ENCODE results near the gene RSF1.

The RSF1 gene

DNA sequence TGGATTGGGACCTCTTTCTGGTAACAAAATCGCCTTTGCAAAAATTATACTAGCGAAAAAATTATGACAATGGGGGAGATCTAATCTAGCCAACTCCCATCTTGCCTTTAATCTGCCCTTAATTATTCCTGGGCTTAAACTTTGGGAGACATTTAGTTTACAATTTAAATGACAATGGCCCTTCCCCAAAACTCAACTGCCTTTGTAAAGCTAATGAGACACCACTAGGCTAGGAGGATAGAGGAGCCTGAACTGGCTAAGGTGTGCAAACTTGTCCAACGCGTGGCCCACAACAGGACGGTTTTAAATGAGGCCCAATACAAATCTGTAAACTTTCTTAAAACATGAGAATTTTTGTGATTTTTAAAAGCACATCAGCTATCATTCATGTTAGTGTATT, 67.3 kb downstream of the RSF1 start:
- Histone ChIP-seq H3K36me3 (ENCODE audit: control insufficient read depth in 2 of 2, insufficient read depth in 2 of 2, low read length in 2 of 2) (no peaks in the 10 kb centered on the region), H3K4me3 (ENCODE audit: low read length in 2 of 2) (no peak overlapping the region), H3K27ac (ENCODE audit: low read depth in 2 of 2, low read length in 2 of 2) (no peak overlapping the region), H3K27me3 (ENCODE audit: control insufficient read depth in 2 of 2, insufficient read depth in 2 of 2, low read length in 2 of 2) (no peaks in the 10 kb centered on the region), H3K9ac (ENCODE audit: low read depth in 1 of 2, low read length in 2 of 2) (no peak overlapping the region), H3K4me1 (ENCODE audit: control insufficient read depth in 2 of 2, insufficient read depth in 2 of 2, low read length in 2 of 2) (no peaks in the 10 kb centered on the region), H3K9me3 (ENCODE audit: control insufficient read depth in 2 of 2, low read length in 2 of 2) (no peaks in the 10 kb centered on the region)

DNA sequence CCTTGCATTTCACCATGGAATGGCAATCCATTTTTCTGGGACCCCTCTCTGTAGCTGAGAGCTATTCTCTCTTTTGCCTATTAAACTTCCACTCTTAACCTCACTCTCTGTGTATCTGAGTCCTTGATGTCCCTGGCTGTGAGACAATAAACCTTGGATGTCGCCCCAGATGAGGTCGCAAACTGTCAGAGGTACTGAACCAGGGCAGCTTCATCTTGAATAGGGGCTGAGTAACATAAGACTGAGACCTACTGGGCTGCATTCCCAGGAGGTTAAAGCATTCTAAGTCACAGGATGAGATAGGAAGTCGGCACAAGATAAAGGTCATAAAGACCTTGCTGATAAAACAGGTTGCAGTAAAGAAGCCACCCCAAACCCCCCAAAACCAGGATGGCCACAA, 68.0 kb downstream of the RSF1 start:
- Histone ChIP-seq H3K27me3 (ENCODE audit: control insufficient read depth in 2 of 2, insufficient read depth in 2 of 2, low read length in 2 of 2) (no peaks in the 10 kb centered on the region), H3K9me3 (ENCODE audit: control insufficient read depth in 2 of 2, low read length in 2 of 2) (no peaks in the 10 kb centered on the region), H3K36me3 (ENCODE audit: control insufficient read depth in 2 of 2, insufficient read depth in 2 of 2, low read length in 2 of 2) (no peaks in the 10 kb centered on the region), H3K4me3 (ENCODE audit: low read length in 2 of 2) (no peak overlapping the region), H3K9ac (ENCODE audit: low read depth in 1 of 2, low read length in 2 of 2) (no peak overlapping the region), H3K27ac (ENCODE audit: low read depth in 2 of 2, low read length in 2 of 2) (no peak overlapping the region), H3K4me1 (ENCODE audit: control insufficient read depth in 2 of 2, insufficient read depth in 2 of 2, low read length in 2 of 2) (no peaks in the 10 kb centered on the region)

GRCh38 chr11:77750394-77751156, 69.9 kb downstream of the RSF1 start:
- Histone ChIP-seq H3K4me3 (ENCODE audit: low read length in 2 of 2) (no peak overlapping the region), H3K27ac (ENCODE audit: low read depth in 2 of 2, low read length in 2 of 2) (no peak overlapping the region), H3K9ac (ENCODE audit: low read depth in 1 of 2, low read length in 2 of 2) (no peak overlapping the region), H3K27me3 (ENCODE audit: control insufficient read depth in 2 of 2, insufficient read depth in 2 of 2, low read length in 2 of 2) (no peaks in the 10 kb centered on the region), H3K4me1 (ENCODE audit: control insufficient read depth in 2 of 2, insufficient read depth in 2 of 2, low read length in 2 of 2) (no peaks in the 10 kb centered on the region), H3K36me3 (ENCODE audit: control insufficient read depth in 2 of 2, insufficient read depth in 2 of 2, low read length in 2 of 2) (no peaks in the 10 kb centered on the region), H3K9me3 (ENCODE audit: control insufficient read depth in 2 of 2, low read length in 2 of 2) (no peaks in the 10 kb centered on the region)

DNA sequence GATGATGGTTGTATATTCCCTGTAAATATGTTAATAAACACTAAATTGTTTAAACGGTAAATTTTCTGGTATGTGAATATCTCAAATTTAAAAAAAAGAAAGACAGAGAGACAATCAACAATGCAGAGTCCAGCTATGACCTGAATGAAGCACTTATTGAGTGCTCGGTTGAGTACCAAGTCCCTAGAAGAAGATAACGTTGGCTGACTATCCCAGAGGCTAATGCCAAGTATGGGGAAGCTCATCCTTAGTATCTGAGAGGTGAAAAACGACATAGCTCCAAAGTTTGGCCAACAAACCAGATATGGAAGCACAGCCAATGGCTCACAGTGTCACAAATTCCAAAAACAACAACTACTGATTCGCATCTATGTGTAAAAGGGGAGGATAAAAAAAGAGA, 71.3 kb downstream of the RSF1 start:
- no peaks in the 10 kb centered on the region for H3K9me3 ChIP-seq (ENCODE audit: control insufficient read depth in 2 of 2, low read length in 2 of 2)
- H3K27me3 ChIP-seq (ENCODE audit: control insufficient read depth in 2 of 2, insufficient read depth in 2 of 2, low read length in 2 of 2), result no peaks in the 10 kb centered on the region
- no peak overlapping the region for H3K27ac ChIP-seq (ENCODE audit: low read depth in 2 of 2, low read length in 2 of 2)
- no peak overlapping the region for H3K9ac ChIP-seq (ENCODE audit: low read depth in 1 of 2, low read length in 2 of 2)
- H3K4me1 ChIP-seq (ENCODE audit: control insufficient read depth in 2 of 2, insufficient read depth in 2 of 2, low read length in 2 of 2), result no peaks in the 10 kb centered on the region
- H3K36me3 ChIP-seq (ENCODE audit: control insufficient read depth in 2 of 2, insufficient read depth in 2 of 2, low read length in 2 of 2), result no peaks in the 10 kb centered on the region
- no peak overlapping the region for H3K4me3 ChIP-seq (ENCODE audit: low read length in 2 of 2)

DNA sequence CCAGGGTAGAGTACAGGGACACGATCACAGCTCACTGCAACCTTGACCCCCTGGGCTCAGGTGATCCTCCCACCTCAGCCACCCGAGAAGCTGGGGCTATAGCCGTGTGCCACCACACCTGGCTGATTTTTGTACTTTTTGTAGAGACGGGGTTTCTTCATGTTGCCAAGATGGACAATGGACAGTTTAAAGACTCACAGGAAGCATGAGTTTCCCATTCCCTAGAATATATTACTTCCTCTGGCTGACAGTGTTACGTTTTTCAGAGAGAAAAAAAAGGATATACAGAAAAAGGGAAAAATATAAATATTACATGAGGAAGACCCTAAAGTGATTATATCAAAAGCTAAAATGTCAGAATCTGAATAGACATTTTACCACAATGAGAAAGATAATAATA, 72.3 kb downstream of the RSF1 start:
- Histone ChIP-seq H3K27ac (ENCODE audit: low read depth in 2 of 2, low read length in 2 of 2) (no peak overlapping the region), H3K36me3 (ENCODE audit: control insufficient read depth in 2 of 2, insufficient read depth in 2 of 2, low read length in 2 of 2) (no peaks in the 10 kb centered on the region), H3K27me3 (ENCODE audit: control insufficient read depth in 2 of 2, insufficient read depth in 2 of 2, low read length in 2 of 2) (no peaks in the 10 kb centered on the region), H3K9ac (ENCODE audit: low read depth in 1 of 2, low read length in 2 of 2) (no peak overlapping the region), H3K9me3 (ENCODE audit: control insufficient read depth in 2 of 2, low read length in 2 of 2) (no peaks in the 10 kb centered on the region), H3K4me3 (ENCODE audit: low read length in 2 of 2) (no peak overlapping the region), H3K4me1 (ENCODE audit: control insufficient read depth in 2 of 2, insufficient read depth in 2 of 2, low read length in 2 of 2) (no peaks in the 10 kb centered on the region)

DNA sequence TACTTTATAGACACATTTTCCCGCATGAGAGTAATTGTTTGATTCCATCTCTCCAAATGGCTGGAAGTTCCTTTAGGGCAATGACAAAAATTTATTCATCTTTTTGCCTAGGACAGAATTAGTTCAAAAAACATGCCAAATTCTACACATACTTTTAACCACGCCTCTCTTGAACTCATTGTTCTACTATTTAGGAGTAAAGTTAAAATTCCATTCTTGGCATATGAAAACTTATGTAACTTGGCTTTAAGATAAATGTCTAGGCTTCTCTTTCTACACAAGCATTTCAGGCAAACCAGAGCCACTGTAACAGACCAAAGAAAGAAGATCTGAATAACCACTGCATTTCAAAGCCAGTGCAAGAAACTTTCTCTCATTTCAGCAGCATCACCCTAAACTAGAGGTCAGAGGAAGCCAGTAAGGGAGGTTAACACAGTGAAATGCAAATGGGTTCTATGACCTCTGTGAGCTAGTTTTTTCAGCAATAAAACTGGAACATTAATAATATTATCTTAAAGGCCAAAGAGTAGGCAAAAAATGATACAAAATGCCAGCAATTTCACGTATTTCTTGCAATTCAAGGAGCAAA, 73.0 kb downstream of the RSF1 start:
- Histone ChIP-seq H3K4me1 (ENCODE audit: control insufficient read depth in 2 of 2, insufficient read depth in 2 of 2, low read length in 2 of 2) (no peaks in the 10 kb centered on the region), H3K27me3 (ENCODE audit: control insufficient read depth in 2 of 2, insufficient read depth in 2 of 2, low read length in 2 of 2) (no peaks in the 10 kb centered on the region), H3K4me3 (ENCODE audit: low read length in 2 of 2) (no peak overlapping the region), H3K9ac (ENCODE audit: low read depth in 1 of 2, low read length in 2 of 2) (no peak overlapping the region), H3K27ac (ENCODE audit: low read depth in 2 of 2, low read length in 2 of 2) (no peak overlapping the region), H3K36me3 (ENCODE audit: control insufficient read depth in 2 of 2, insufficient read depth in 2 of 2, low read length in 2 of 2) (no peaks in the 10 kb centered on the region), H3K9me3 (ENCODE audit: control insufficient read depth in 2 of 2, low read length in 2 of 2) (no peaks in the 10 kb centered on the region)

DNA sequence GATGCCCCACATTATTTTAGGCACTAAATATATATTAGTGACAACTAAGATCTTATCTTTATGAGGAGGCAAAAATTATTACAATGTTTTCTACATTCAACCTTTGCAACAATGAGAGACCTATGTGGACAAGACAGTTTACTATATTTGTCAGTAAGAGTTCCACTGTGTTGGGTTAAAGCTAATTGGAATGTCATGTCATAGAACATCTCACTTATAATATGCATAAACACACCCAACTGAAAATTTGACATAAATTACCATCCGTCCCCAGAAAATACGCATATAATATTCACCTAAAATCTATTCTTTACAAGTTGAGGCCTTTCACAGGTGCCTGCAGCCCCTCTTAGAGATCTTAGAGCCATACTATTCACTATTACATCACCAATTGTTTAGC, 84.0 kb downstream of the RSF1 start:
- no peaks in the 10 kb centered on the region for H3K27me3 ChIP-seq (ENCODE audit: control insufficient read depth in 2 of 2, insufficient read depth in 2 of 2, low read length in 2 of 2)
- no peaks in the 10 kb centered on the region for H3K4me1 ChIP-seq (ENCODE audit: control insufficient read depth in 2 of 2, insufficient read depth in 2 of 2, low read length in 2 of 2)
- no peaks in the 10 kb centered on the region for H3K9me3 ChIP-seq (ENCODE audit: control insufficient read depth in 2 of 2, low read length in 2 of 2)
- H3K4me3 ChIP-seq (ENCODE audit: low read length in 2 of 2), result no peak overlapping the region
- H3K27ac ChIP-seq (ENCODE audit: low read depth in 2 of 2, low read length in 2 of 2), result no peak overlapping the region
- peaks cover 10 to 17% of the 10 kb centered on the region in 2 donors for H3K36me3 ChIP-seq (ENCODE audit: control insufficient read depth in 2 of 2, insufficient read depth in 2 of 2, low read length in 2 of 2)
- no peak overlapping the region for H3K9ac ChIP-seq (ENCODE audit: low read depth in 1 of 2, low read length in 2 of 2)

DNA sequence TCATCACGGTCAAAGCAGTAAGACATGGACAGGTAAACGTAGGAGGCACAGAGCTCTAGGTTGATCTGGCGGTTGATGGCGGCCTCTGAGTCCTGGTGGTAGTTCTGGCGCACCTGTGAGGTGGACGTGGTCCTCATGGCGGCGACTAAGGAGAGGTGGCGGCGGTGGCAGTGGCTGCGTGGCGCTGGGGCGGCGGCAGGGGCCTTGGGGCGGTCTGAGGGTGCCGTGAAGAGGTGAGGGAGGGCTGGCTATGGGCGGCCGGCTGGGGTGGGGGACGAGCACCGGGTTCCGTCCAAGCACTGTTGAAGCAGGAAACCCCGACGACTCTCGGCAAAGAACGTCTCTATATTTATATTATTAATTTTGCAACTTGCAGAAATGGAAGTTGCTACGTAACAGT, 85.6 kb downstream of the RSF1 start:
- no peak overlapping the region for H3K27ac ChIP-seq (ENCODE audit: low read depth in 2 of 2, low read length in 2 of 2)
- peaks cover 0 to 3% of the 10 kb centered on the region in 2 donors for H3K9me3 ChIP-seq (ENCODE audit: control insufficient read depth in 2 of 2, low read length in 2 of 2)
- H3K27me3 ChIP-seq (ENCODE audit: control insufficient read depth in 2 of 2, insufficient read depth in 2 of 2, low read length in 2 of 2), result no peaks in the 10 kb centered on the region
- no peak overlapping the region for H3K4me3 ChIP-seq (ENCODE audit: low read length in 2 of 2)
- H3K9ac ChIP-seq (ENCODE audit: low read depth in 1 of 2, low read length in 2 of 2), result no peak overlapping the region
- H3K4me1 ChIP-seq (ENCODE audit: control insufficient read depth in 2 of 2, insufficient read depth in 2 of 2, low read length in 2 of 2), result no peaks in the 10 kb centered on the region
- peaks cover 10 to 21% of the 10 kb centered on the region in 2 donors for H3K36me3 ChIP-seq (ENCODE audit: control insufficient read depth in 2 of 2, insufficient read depth in 2 of 2, low read length in 2 of 2)

DNA sequence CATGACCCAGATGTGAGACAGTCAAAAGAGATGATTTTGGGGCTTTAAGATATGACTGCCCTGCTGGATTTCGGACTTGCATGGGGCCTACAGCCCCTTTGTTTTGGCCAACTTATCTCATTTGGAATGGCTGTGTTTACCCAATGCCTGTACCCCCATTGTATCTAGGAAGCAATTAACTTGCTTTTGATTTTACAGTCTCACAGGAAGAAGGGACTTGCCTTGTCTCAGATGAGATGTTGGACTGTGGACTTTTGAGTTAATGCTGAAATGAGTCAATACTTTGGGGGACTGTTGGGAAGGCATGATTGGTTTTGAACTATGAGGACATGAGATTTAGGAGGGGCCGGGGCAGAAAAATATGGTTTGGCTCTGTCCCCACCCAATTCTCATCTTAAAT, 88.4 kb downstream of the RSF1 start:
- Histone ChIP-seq H3K27ac (ENCODE audit: low read depth in 2 of 2, low read length in 2 of 2) (no peak overlapping the region), H3K27me3 (ENCODE audit: control insufficient read depth in 2 of 2, insufficient read depth in 2 of 2, low read length in 2 of 2) (no peaks in the 10 kb centered on the region), H3K9me3 (ENCODE audit: control insufficient read depth in 2 of 2, low read length in 2 of 2) (peaks cover 0 to 3% of the 10 kb centered on the region in 2 donors), H3K36me3 (ENCODE audit: control insufficient read depth in 2 of 2, insufficient read depth in 2 of 2, low read length in 2 of 2) (peaks cover 7 to 15% of the 10 kb centered on the region in 2 donors), H3K9ac (ENCODE audit: low read depth in 1 of 2, low read length in 2 of 2) (no peak overlapping the region), H3K4me1 (ENCODE audit: control insufficient read depth in 2 of 2, insufficient read depth in 2 of 2, low read length in 2 of 2) (no peaks in the 10 kb centered on the region), H3K4me3 (ENCODE audit: low read length in 2 of 2) (no peak overlapping the region)

GRCh38 chr11:77730789-77731188, 89.7 kb downstream of the RSF1 start:
- H3K9me3 ChIP-seq (ENCODE audit: control insufficient read depth in 2 of 2, low read length in 2 of 2), result peaks cover 0 to 3% of the 10 kb centered on the region in 2 donors
- no peaks in the 10 kb centered on the region for H3K4me1 ChIP-seq (ENCODE audit: control insufficient read depth in 2 of 2, insufficient read depth in 2 of 2, low read length in 2 of 2)
- no peak overlapping the region for H3K27ac ChIP-seq (ENCODE audit: low read depth in 2 of 2, low read length in 2 of 2)
- no peak overlapping the region for H3K4me3 ChIP-seq (ENCODE audit: low read length in 2 of 2)
- H3K27me3 ChIP-seq (ENCODE audit: control insufficient read depth in 2 of 2, insufficient read depth in 2 of 2, low read length in 2 of 2), result no peaks in the 10 kb centered on the region
- H3K36me3 ChIP-seq (ENCODE audit: control insufficient read depth in 2 of 2, insufficient read depth in 2 of 2, low read length in 2 of 2), result peaks cover 7 to 13% of the 10 kb centered on the region in 2 donors
- H3K9ac ChIP-seq (ENCODE audit: low read depth in 1 of 2, low read length in 2 of 2), result no peak overlapping the region
